HL-60 (cell line): ENCODE measurements around the gene ABAT.
"Not testable (repeated sequence)": the region's sequence is repeated elsewhere in the genome, so short reads cannot be mapped to it uniquely, and the experiment has no call there.

Source experiments
- DNase-seq, 2 experiments: peaks; one replicate each; pipeline ENCODE4 v3.0.0-alpha.2; 2010 to 2020; ENCODE audit warnings: low read depth in 1 of 2, low spot score in 1 of 2
- H3K27ac ChIP-seq: fragments of 250-450 bp; sonication (Bioruptor Pico); replicated peaks from 2 replicates; pipeline ENCODE4 v1.5.1; 2020; ENCODE audit warnings: mild to moderate bottlenecking, moderate library complexity
- H3K27me3 ChIP-seq: fragments of 250-450 bp; sonication (Bioruptor Pico); 2 replicates; pipeline ENCODE4 v1.5.1; 2021; ENCODE audit warnings: mild to moderate bottlenecking, moderate library complexity; ENCODE audit not compliant: insufficient read depth, poor library complexity, severe bottlenecking
- H3K4me3 ChIP-seq: replicated peaks from 2 replicates; pipeline ENCODE4 v1.5.1; 2011; ENCODE audit warnings: mild to moderate bottlenecking, control low read depth, low read length; ENCODE audit not compliant: insufficient read depth
- CTCF ChIP-seq: IDR thresholded peaks from one replicate; pipeline ENCODE4 v1.5.1; 2011; ENCODE audit warnings: low read length, control low read depth, inconsistent platforms; ENCODE audit not compliant: insufficient read depth
- GABPA ChIP-seq: IDR thresholded peaks from 2 replicates; pipeline ENCODE4 v1.6.1; 2012; ENCODE audit warnings: low read depth
- POLR2AphosphoS5 ChIP-seq: IDR thresholded peaks from 2 replicates; pipeline ENCODE4 v1.6.1; 2012; ENCODE audit warnings: low read depth
- REST ChIP-seq: IDR thresholded peaks from 2 replicates; pipeline ENCODE4 v1.6.1; 2012; ENCODE audit warnings: low read depth; ENCODE audit not compliant: insufficient replicate concordance
- SPI1 ChIP-seq: IDR thresholded peaks from 2 replicates; pipeline ENCODE4 v1.6.1; 2012; ENCODE audit warnings: low read depth, mild to moderate bottlenecking, borderline replicate concordance

Gene ABAT

GRCh38 chr16:8741636-8742035, 67.2 kb downstream of the ABAT start:
- H3K27me3 ChIP-seq, result no peaks in the 10 kb centered on the region
- no peak for TF ChIP-seq POLR2AphosphoS5
- no peak for TF ChIP-seq REST
- TF ChIP-seq CTCF, result no peak
- no peak for TF ChIP-seq SPI1
- no peak for TF ChIP-seq GABPA

GRCh38 chr16:8742068-8742467, 67.7 kb downstream of the ABAT start:
- TF ChIP-seq POLR2AphosphoS5 (no peak), GABPA (no peak), REST (no peak), SPI1 (no peak), CTCF (no peak)
- no peak for DNase-seq
- no peak overlapping the region for H3K4me3 ChIP-seq
- no peaks in the 10 kb centered on the region for H3K27me3 ChIP-seq
- H3K27ac ChIP-seq, result no peak overlapping the region

More at GRCh38 chr16:8741636-8742035, 67.2 kb downstream of the ABAT start:
- DNase-seq, result no peak
- Histone ChIP-seq H3K4me3 (no peak overlapping the region), H3K27ac (no peak overlapping the region)

- DNase-seq, result peak in 1 of 2 experiments; percentile 79
- TF ChIP-seq SPI1, result peak; percentile 1; the same call in 1 of the 2 replicates
- H3K27ac ChIP-seq, H3K27me3 ChIP-seq, H3K4me3 ChIP-seq: not testable (repeated sequence)
These were observed 74.5 kb downstream of the ABAT start for GRCh38 chr16:8748944-8749343.

- no peak overlapping the region for H3K27ac ChIP-seq
- H3K4me3 ChIP-seq, result no peak overlapping the region
- no peak for DNase-seq
- TF ChIP-seq GABPA (no peak), POLR2AphosphoS5 (no peak), SPI1 (no peak), REST (no peak), CTCF (no peak)
- no peaks in the 10 kb centered on the region for H3K27me3 ChIP-seq
These were observed 77.3 kb downstream of the ABAT start for GRCh38 chr16:8751481-8752311.
